Cardiac ventricle fibroblast (primary cell): Measurements from ENCODE around the gene SPRY1. TPM values are rescaled to one million over a fixed set of nuclear protein-coding genes. Genes with fewer than 3 reads are reported as not detected.

Experiments used
- total RNA-seq: library from RNA; depleted of rRNA; stranded (reverse); fragments of >200 nt; gene quantifications from 2 replicates; pipeline ENCODE4 v1.2.3, GENCODE V29; 2015

SPRY1 gene
- total RNA-seq, result 413 and 452 TPM in 2 replicates

GRCh38 chr4:123396307-123397143 lies at the start of gene SPRY1:
Gene SPRY1, plus strand, starts transcription at chr4:123396795. Its CDS starts 4,797 bp downstream, at chr4:123401592.

